Measurements from ENCODE around the gene KISS1. TPM values are rescaled to one million over a fixed set of nuclear protein-coding genes. Genes with fewer than 3 reads are reported as not detected.

The KISS1 gene
- polyA plus RNA-seq, 1 donor from 2014 or later: not detected

DNA sequence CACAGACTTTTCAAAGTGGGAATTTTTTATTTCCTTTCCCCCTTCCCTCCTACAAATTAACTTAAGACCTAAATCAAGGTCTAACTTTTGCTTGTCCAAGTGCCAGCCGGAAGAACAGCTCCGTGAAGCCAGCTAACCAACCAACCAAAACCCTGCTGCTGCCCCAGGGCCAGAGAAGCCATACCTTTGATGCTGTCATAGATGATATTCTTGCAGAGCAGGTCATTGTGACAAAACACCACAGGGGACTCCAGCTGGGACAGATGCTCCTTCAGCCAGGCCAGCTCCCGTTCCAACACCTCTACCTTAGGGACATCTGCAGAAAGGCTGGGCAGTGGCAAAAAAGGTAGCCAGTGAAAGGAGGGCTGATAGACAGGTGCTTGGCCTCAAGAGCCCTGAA, 55.2 kb downstream of the KISS1 start:
- no peaks in the 10 kb centered on the region for H3K79me2 ChIP-seq (replicated peaks; ENCODE audit: insufficient read depth, low read length)
- H4K20me1 ChIP-seq (ENCODE audit: insufficient read depth): no peaks in the 10 kb centered on the region
- no peaks in the 10 kb centered on the region for H3K36me3 ChIP-seq (ENCODE audit: insufficient read depth, low read length)
- TF ChIP-seq POLR2AphosphoS5 (IDR thresholded peaks at IDR 0.05): no peak
- TF ChIP-seq SMC3 (conservative IDR thresholded peaks at IDR 0.05; ENCODE audit: poor library complexity): no peak
- no peak for TF ChIP-seq EP300 (conservative IDR thresholded peaks at IDR 0.05; ENCODE audit: poor library complexity, severe bottlenecking)
- TF ChIP-seq, protein P1, sequence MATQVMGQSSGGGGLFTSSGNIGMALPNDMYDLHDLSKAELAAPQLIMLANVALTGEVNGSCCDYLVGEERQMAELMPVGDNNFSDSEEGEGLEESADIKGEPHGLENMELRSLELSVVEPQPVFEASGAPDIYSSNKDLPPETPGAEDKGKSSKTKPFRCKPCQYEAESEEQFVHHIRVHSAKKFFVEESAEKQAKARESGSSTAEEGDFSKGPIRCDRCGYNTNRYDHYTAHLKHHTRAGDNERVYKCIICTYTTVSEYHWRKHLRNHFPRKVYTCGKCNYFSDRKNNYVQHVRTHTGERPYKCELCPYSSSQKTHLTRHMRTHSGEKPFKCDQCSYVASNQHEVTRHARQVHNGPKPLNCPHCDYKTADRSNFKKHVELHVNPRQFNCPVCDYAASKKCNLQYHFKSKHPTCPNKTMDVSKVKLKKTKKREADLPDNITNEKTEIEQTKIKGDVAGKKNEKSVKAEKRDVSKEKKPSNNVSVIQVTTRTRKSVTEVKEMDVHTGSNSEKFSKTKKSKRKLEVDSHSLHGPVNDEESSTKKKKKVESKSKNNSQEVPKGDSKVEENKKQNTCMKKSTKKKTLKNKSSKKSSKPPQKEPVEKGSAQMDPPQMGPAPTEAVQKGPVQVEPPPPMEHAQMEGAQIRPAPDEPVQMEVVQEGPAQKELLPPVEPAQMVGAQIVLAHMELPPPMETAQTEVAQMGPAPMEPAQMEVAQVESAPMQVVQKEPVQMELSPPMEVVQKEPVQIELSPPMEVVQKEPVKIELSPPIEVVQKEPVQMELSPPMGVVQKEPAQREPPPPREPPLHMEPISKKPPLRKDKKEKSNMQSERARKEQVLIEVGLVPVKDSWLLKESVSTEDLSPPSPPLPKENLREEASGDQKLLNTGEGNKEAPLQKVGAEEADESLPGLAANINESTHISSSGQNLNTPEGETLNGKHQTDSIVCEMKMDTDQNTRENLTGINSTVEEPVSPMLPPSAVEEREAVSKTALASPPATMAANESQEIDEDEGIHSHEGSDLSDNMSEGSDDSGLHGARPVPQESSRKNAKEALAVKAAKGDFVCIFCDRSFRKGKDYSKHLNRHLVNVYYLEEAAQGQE (IDR thresholded peaks at IDR 0.05; ENCODE audit: borderline replicate concordance): no peak
- no peak for TF ChIP-seq TAF1 (IDR thresholded peaks at IDR 0.05; ENCODE audit: low read depth)
- no peak for TF ChIP-seq EZH2 (IDR thresholded peaks at IDR 0.05; ENCODE audit: borderline replicate concordance, insufficient read depth, low read length, poor library complexity, severe bottlenecking)
- no peak for TF ChIP-seq RAD21 (conservative IDR thresholded peaks at IDR 0.05)
- no peak for TF ChIP-seq MXI1 (conservative IDR thresholded peaks at IDR 0.05; ENCODE audit: poor library complexity, severe bottlenecking)
- H3F3A ChIP-seq (ENCODE audit: insufficient read depth, low read length, poor library complexity, severe bottlenecking): no peaks in the 10 kb centered on the region
- H3K27me3 ChIP-seq (ENCODE audit: insufficient read depth, low read depth, low read length): no peaks in the 10 kb centered on the region
- H3K9ac ChIP-seq (ENCODE audit: low read length): no peak overlapping the region
- no peaks in the 10 kb centered on the region for H3K9me3 ChIP-seq (ENCODE audit: low read length)
- H3K27ac ChIP-seq (ENCODE audit: low read length): no peak overlapping the region
- H2AFZ ChIP-seq (ENCODE audit: low read depth, low read length): no peak overlapping the region
- H3K4me3 ChIP-seq (ENCODE audit: low read length): no peak overlapping the region
- H3K9me2 ChIP-seq (ENCODE audit: insufficient read depth, low read length): no peaks in the 10 kb centered on the region
- H3K4me2 ChIP-seq (ENCODE audit: low read length): no peak overlapping the region

Other genes with a start within 250 kb of the KISS1 start
- 1.7 TPM in 2 replicates for gene SOX13, start 123.4 kb downstream of the KISS1 start, polyA plus RNA-seq
- 26.3 and 26.7 TPM in 2 replicates for gene ETNK2, start 44.4 kb downstream of the KISS1 start, polyA plus RNA-seq
- not detected in 2 replicates for gene REN, start 30.2 kb downstream of the KISS1 start, polyA plus RNA-seq
- 1.1 TPM in 1 of 2 replicates, not detected in the other for gene GOLT1A, start 17.5 kb upstream of the KISS1 start, polyA plus RNA-seq
- 22.6 and 25.5 TPM in 2 replicates for gene PLEKHA6, start 163.4 kb upstream of the KISS1 start, polyA plus RNA-seq
- 30.1 and 31.2 TPM in 2 replicates for gene PPP1R15B, start 215.3 kb upstream of the KISS1 start, polyA plus RNA-seq

All from neural cell (in vitro differentiated cells).